IPS-NIHi11 (cell line): ENCODE results near the gene INTS4.
"Not testable (repeated sequence)": the region's sequence is repeated elsewhere in the genome, so short reads cannot be mapped to it uniquely, and the experiment has no call there.

Source experiments
- DNase-seq: peaks from one replicate; pipeline ENCODE4 v3.0.0; 2012; ENCODE audit warnings: mixed read lengths, low spot score

Gene INTS4

DNA sequence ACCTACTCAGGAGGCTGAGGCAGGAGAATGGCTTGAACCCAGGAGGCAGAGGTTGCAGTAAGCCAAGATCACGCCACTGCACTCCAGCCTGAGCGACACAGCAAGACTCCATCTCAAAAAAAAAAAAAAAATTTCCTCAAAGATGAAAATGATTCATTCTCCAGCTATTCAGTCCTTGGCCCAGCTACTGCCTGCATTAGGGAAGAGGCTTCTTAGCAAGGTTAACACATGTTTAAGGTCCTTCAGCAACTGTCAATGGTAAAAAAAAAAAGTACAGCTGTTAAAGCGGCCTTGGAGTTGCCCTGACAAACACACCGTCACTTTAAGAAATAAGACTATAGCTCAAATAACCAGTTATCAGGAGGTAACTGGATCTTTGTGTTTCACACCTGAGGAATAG, 116.2 kb downstream of the INTS4 start:
- not testable (repeated sequence) for DNase-seq

DNA sequence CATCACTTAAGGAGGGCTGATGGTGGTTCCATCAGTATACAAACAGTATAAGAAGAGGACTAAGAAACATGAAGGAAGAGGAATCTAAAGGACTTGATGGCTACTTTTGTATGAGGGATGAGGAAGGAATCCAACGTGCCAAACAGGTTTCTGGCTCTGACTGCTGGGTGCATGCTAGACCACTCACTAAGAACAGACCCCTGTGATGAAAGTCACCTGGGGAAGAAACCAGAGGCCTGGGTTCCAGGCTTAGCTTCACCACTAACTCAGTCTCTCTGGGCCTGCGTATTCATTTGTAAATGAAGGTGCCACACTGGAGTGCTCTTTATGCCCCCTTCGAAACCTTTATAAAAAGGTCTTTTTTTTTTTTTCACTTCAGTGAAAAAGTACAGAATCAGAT, 118.4 kb downstream of the INTS4 start:
- peak; percentile 42 for DNase-seq

DNA sequence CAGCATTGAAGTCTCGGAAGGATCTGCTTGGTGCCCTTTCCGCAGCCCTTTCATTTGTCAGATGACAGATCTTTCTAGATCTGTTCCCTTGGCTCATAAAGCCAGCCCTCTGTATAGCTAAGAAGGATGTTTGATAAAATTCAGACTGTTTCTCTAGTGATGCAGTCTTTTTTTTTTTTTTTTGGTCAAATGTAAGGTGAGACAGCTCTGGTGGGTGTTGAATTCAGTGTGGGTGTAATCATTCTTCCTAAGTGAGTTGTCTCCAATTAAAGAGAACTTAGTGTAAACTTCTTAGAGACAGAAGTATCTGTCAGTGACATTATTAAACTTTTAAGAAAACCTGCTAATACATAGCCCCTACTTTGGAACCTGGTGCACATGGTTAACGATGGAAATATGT, 120.3 kb downstream of the INTS4 start:
- no peak for DNase-seq

DNA sequence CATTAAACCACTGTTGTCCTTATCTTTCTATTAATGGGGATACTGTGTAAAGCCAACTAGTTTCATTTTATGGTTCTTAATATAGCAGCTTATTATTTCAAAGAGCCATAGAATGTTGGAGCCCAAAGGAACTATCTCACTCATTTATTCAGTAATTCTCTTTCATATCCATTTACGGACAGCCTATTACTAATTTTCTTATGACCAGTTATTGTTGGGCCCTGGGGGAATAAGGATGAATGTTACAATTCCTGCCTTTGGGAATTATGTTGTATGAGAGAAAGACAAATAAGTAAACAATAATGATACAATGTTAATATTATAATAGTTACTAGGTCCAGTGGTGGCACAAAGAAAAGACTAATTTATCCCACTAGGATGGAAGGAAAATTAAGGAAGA, 121.1 kb downstream of the INTS4 start:
- DNase-seq = no peak

DNA sequence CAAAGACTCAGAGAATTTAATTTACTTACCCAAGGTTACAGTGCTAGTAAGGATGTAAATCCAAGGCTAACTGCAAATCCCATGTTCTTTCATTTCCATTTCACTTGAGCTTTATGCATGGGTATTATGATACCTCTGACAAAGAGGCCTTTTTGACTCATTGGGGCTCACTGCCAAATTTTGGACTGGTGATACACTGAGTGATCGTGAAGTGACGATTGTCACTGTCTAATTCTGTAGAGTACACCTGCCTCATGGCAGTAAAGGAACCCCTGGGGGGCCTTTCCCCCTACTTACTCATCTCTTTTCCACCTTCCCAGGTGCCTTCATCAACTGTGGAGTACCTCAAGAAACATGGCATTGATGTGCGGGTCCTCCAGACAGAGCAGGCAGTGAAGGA, 122.6 kb downstream of the INTS4 start:
- no peak for DNase-seq

DNA sequence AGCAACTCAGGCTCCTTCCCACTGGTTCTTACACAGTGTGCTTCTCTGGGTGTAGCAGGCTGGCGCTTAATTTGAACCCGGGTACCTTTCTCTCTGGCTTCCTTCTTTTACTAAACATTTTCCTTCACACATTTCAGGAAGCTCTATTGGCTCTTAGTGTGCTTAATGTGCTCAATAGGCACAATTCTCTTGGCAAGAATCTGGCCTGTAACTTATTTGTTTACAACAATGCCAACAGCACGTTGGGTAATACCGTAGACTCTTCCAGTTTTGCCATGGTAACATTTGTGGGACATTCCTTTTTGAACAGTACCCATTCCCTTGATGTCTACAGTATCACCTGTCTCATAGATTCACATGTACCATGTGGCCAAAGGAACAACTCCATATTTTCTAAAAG, 125.7 kb downstream of the INTS4 start:
- no peak for DNase-seq

DNA sequence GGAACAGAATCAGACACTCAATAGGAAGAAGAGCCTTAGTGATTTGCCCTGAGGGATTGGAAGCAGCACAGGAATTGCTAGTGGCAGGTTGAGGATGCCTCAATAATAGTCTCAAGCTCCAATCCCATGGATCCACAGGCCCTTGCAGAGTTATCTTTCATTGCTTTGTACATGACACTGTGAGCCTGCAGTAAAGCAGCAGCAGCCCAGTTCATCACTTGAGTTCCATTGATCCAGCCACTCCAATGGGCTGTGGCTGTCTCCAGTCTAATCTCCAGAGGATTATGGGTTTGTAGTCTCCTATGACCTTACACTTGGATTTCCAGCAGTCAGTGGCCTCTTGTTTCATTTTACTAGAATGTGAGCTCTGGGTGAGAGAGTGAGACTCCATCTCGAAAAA, 128.1 kb downstream of the INTS4 start:
- no peak for DNase-seq

DNA sequence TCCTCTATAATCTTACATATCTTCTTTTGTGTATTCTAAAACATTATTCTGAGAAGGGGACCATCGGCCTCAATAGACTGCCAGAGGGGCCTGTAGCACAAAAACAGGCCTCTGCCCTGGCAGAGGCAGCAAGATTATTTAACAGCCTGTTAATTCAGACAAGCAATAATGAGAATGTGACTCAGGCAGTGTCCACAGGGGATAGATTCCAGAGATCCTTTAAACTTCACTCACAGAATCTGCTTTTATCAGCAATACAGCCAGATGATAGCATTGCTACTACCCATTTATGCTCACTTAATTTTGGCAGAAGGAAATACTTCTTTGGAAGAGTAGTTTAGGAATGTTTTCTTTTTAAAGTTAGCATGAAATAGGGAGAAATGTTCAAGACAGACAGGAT, 128.7 kb downstream of the INTS4 start:
- DNase-seq = no peak

DNA sequence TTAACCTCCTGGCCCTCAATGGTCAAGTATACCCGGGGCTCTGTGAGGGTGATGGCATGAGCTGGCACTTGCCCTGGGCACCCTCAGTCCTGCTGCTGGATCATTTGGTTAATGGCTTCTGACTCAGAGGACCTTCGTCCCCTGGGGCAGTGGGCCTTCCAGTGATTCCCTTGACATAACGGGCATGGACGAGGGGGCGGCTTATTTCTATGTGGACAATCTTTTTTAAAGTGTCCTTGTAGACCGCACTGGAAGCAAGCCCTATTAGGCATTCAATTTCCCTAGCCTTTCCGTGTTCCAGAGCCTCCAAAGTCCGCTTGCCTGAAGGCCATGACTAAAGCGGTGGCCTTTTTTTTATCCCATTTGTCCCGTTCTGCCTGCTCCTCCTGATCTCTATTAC, 133.0 kb downstream of the INTS4 start:
- not testable (repeated sequence) for DNase-seq

DNA sequence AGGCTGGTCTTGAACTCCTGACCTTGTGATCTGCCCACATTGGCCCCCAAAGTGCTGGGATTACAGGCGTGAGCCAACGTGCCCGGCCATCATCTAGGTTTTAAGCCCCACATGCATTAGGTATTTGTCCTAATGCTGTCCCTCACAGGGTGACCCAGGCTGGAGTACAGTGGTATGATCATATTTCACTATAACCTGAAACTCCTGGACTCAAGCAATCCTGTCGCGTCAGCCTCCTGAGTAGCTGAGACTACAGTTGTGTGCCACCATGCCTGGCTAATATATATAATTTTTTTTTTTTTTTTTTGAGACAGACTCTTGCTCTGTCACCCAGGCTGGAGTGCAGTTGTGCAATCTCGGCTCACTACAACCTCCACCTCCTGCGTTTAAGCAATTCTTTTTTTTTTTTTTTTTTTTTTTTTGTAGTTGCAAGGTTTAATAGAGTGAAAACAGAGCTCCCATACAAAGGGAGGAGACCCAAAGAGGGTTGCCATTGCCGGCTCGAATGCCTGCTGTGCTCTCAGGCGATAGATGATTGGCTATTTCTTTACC, 136.5 kb downstream of the INTS4 start:
- DNase-seq = not testable (repeated sequence)

DNA sequence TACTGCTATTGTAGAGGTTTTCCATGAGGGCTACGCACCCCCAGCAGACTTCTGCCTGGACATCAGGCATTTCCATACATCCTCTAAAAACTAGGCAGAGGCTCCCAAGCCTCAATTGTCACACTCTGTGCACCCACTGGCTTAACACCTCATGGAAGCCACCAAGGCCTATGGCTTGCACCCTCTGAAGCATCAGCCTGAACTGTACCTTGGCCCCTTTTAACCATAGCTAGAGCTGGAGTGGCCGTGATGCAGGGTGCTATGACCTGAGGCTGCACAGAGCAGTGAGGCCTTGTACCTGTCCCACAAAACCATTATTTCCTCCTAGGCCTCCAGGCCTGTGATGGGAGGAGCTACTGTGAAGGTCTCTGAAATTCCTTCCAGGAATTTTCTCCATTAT, 139.6 kb downstream of the INTS4 start:
- DNase-seq = no peak

DNA sequence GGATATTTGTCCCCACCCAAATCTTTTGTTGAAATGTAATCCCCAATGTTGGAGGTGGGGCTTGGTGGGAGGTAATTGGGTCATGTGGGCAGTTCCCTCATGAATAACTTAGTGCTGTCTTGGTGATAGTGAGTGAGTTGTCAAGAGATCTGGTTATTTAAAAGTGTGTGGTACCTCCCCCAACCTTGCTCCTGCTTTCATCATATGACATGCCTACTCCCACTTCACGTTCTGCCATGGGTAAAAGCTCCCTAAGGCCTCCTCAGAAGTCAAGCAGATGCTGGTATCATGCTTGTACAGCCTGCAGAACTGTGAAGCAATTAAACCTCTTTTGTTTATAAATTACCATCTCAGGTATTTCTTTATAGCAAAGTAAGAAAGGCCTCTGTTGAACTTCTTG, 143.0 kb downstream of the INTS4 start:
- no peak for DNase-seq

DNA sequence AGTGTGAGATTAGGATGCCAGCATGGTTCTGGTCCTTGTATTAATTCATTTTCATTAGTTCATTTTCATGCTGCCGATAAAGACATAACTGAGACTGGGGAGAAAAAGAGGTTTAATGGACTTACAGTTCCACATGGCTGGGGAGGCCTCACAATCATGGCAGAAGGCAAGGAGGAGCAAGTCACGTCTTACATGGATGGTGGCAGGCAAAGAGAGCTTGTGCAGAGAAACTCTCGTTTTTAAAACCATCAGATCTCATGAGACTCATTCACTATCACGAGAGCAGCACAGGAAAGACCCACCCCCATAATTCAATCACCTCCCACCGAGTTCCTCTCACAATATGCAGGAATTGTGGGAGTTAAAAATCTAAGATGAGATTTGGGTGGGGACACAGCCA, 150.8 kb downstream of the INTS4 start:
- not testable (repeated sequence) for DNase-seq

DNA sequence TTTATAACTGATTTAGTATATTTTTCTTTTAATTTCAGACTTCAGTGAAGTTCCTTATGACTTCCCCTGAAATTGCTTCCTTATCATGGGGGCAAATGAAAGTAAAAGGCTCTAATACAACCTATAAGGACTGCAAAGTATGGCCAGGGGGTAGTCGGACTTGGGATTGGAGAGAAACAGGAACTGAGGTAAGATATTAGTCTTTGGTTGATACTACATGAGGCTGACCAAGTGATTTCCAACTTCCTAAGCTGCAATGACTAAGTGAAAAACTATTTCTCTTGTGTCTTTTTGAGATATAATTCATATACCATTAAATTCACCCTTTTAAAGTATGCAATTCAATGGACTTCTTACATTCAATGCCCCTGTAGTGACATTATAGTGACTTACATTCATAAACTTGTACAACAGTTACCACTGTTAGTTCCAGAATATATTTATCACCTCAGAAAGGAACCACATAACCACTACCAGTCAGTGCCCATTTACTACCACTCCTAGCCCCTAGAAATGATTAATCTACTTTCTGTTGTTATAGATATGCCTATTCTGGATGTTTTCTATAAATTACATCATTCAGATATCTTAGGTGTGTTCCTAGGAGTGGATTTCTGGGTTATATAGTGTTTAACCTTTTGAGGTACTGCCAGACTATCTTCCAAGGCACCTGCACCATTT, 151.9 kb downstream of the INTS4 start:
- DNase-seq = no peak

DNA sequence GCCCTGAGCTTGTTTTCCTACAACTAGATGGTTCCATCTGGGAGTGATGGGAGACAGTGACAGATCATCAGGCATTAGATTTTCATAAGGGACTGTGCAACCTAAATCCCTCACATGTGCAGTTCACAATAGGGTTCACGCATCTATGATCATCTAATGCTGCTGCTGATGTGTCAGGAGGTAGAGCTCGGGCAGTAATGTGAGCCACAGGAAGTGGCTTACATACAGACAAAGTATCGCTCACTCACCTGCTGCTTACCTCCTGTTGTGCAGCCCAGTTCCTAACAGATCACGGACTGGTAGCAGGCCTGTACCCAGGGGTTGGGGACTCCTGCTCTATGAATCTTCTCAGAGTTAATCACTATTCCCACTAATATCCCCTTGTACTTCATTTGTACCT, 161.2 kb downstream of the INTS4 start:
- no peak for DNase-seq

DNA sequence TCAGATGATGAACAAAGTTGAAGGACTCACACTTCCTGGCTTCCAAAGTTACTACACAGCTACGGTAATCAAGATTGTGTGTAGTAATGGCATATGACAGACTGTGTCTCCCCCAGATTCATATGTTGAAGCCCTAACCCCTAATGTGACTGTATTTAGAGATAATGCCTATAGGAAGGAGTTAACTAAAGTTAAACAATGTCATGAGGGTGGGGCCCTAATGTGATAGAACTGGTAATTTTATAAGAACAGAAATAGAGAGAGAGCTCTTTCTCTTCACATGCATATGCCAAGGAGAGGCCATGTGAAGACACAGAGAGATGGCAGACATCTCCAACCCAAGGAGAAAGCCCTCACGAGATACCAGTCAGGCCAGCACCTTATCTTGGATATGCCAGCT, 165.5 kb downstream of the INTS4 start:
- DNase-seq = no peak
